Activated T-cell treated with anti-CD3 and anti-CD28 coated beads, Interleukin-2, amount 50 U/mL, for 72 hours (primary cell): Measurements from ENCODE around the gene IRF8. TPM values are rescaled to one million over a fixed set of nuclear protein-coding genes. Genes with fewer than 3 reads are reported as not detected.
A peak's percentile ranks its signal among the peaks of the same experiment; 100 is the strongest.

Experiments
- ATAC-seq, 2 donors: fragments of 150-1000 bp; cut with Tn5 transposase; replicated peaks in 1 of 2; 2 replicates each; pipeline ENCODE4 v1.10.0; 2021; ENCODE audit warnings: moderate library complexity in 2 of 2, mild to moderate bottlenecking in 1 of 2
- DNase-seq, 2 donors: peaks; one replicate each; pipeline ENCODE4 v3.0.0; 2021 to 2022; ENCODE audit warnings: mixed read lengths in 1 of 2
- H3K27ac Mint-ChIP-seq: one replicate; pipeline ENCODE4 v1.8.0; 2022; ENCODE audit warnings: mild to moderate bottlenecking, moderate library complexity, mixed read lengths
- H3K27me3 Mint-ChIP-seq: one replicate; pipeline ENCODE4 v1.8.0; 2022; ENCODE audit warnings: low read depth, mixed read lengths
- H3K36me3 Mint-ChIP-seq, 2 donors: one replicate each; pipeline ENCODE4 v1.8.0; 2022; ENCODE audit warnings: mixed read lengths in 2 of 2, mild to moderate bottlenecking in 1 of 2; ENCODE audit not compliant: insufficient read depth in 2 of 2
- H3K4me1 Mint-ChIP-seq: one replicate; pipeline ENCODE4 v1.8.0; 2022; ENCODE audit warnings: low read depth, mixed read lengths
- H3K4me3 Mint-ChIP-seq, 2 donors: one replicate each; pipeline ENCODE4 v1.8.0; 2022; ENCODE audit warnings: mild to moderate bottlenecking in 2 of 2, mixed read lengths in 2 of 2, moderate library complexity in 2 of 2
- H3K9me3 Mint-ChIP-seq, 2 donors: one replicate each; pipeline ENCODE4 v1.8.0; 2022; ENCODE audit warnings: mixed read lengths in 2 of 2
- total RNA-seq, 2 donors: library from RNA; stranded (reverse); gene quantifications; one replicate each; pipeline ENCODE4 v1.2.3, GENCODE V29; 2022

IRF8 gene
- total RNA-seq, 2 donors from 2014 or later = 46.8 to 52.4 TPM

- H3K4me3 Mint-ChIP-seq = no peak overlapping the region
- peaks cover 31% of the 10 kb centered on the region for H3K4me1 Mint-ChIP-seq
- peaks cover 24% of the 10 kb centered on the region for H3K27me3 Mint-ChIP-seq
- H3K27ac Mint-ChIP-seq = no peak overlapping the region
- H3K36me3 Mint-ChIP-seq = peaks cover 0 to 3% of the 10 kb centered on the region in 2 donors
- DNase-seq = no peak
- ATAC-seq = no peak
- peaks cover 5% of the 10 kb centered on the region in 2 donors for H3K9me3 Mint-ChIP-seq
These were observed 39.2 kb upstream of the IRF8 start for GRCh38 chr16:85859818-85860125.

GRCh38 chr16:85860413-85861094 is 38.4 kb upstream of the IRF8 start:
- ATAC-seq (peak in 1 of 2 donors; percentile 32), DNase-seq (no peak)
- Mint-ChIP-seq H3K4me1 (peaks cover 31% of the 10 kb centered on the region), H3K4me3 (no peak overlapping the region), H3K27ac (no peak overlapping the region), H3K27me3 (peaks cover 24% of the 10 kb centered on the region), H3K9me3 (peaks cover 5% of the 10 kb centered on the region in 2 donors), H3K36me3 (peaks cover 0 to 3% of the 10 kb centered on the region in 2 donors)

- DNase-seq = no peak
- no peak for ATAC-seq
- no peak overlapping the region for H3K4me3 Mint-ChIP-seq
- peaks cover 25% of the 10 kb centered on the region for H3K4me1 Mint-ChIP-seq
- peaks cover 2% of the 10 kb centered on the region in 2 donors for H3K9me3 Mint-ChIP-seq
- H3K27me3 Mint-ChIP-seq = peaks cover 24% of the 10 kb centered on the region
- no peak overlapping the region for H3K27ac Mint-ChIP-seq
- no peaks in the 10 kb centered on the region for H3K36me3 Mint-ChIP-seq
These were observed 37.7 kb upstream of the IRF8 start for GRCh38 chr16:85861095-85861825.

GRCh38 chr16:85862476-85863383 is 36.2 kb upstream of the IRF8 start:
- Mint-ChIP-seq H3K27ac (no peak overlapping the region), H3K4me1 (peaks cover 20% of the 10 kb centered on the region), H3K4me3 (no peak overlapping the region), H3K36me3 (no peaks in the 10 kb centered on the region), H3K9me3 (peaks cover 2% of the 10 kb centered on the region in 2 donors), H3K27me3 (peaks cover 25% of the 10 kb centered on the region)
- ATAC-seq (no peak), DNase-seq (no peak)

- Mint-ChIP-seq H3K4me3 (no peak overlapping the region), H3K36me3 (no peaks in the 10 kb centered on the region), H3K27me3 (peaks cover 29% of the 10 kb centered on the region), H3K4me1 (peaks cover 20% of the 10 kb centered on the region), H3K27ac (no peak overlapping the region), H3K9me3 (peaks cover 2% of the 10 kb centered on the region in 2 donors)
- ATAC-seq = no peak
- no peak for DNase-seq
These were observed 35.6 kb upstream of the IRF8 start for GRCh38 chr16:85863384-85863774.

GRCh38 chr16:85864965-85865364 is 34.0 kb upstream of the IRF8 start:
- DNase-seq (no peak), ATAC-seq (no peak)
- no peak overlapping the region for H3K4me3 Mint-ChIP-seq
- H3K27ac Mint-ChIP-seq = no peak overlapping the region
- H3K9me3 Mint-ChIP-seq = peaks cover 2% of the 10 kb centered on the region in 2 donors
- peaks cover 0 to 1% of the 10 kb centered on the region in 2 donors for H3K36me3 Mint-ChIP-seq
- peaks cover 25% of the 10 kb centered on the region for H3K4me1 Mint-ChIP-seq
- H3K27me3 Mint-ChIP-seq = peaks cover 24% of the 10 kb centered on the region

GRCh38 chr16:85867189-85867588 is 31.8 kb upstream of the IRF8 start:
- Mint-ChIP-seq H3K27ac (no peak overlapping the region), H3K27me3 (peaks cover 35% of the 10 kb centered on the region), H3K4me3 (no peak overlapping the region), H3K4me1 (peaks cover 34% of the 10 kb centered on the region), H3K9me3 (peaks cover 2% of the 10 kb centered on the region in 2 donors), H3K36me3 (peaks cover 0 to 3% of the 10 kb centered on the region in 2 donors)
- DNase-seq = no peak
- ATAC-seq = no peak

- Mint-ChIP-seq H3K4me1 (peaks cover 34% of the 10 kb centered on the region), H3K27me3 (peaks cover 44% of the 10 kb centered on the region), H3K4me3 (no peak overlapping the region), H3K36me3 (peaks cover 0 to 3% of the 10 kb centered on the region in 2 donors), H3K9me3 (peaks cover 2% of the 10 kb centered on the region in 2 donors), H3K27ac (no peak overlapping the region)
- DNase-seq (no peak), ATAC-seq (no peak)
These were observed 30.5 kb upstream of the IRF8 start for GRCh38 chr16:85868495-85868894.

- Mint-ChIP-seq H3K4me1 (peaks cover 34% of the 10 kb centered on the region), H3K27me3 (peaks cover 44% of the 10 kb centered on the region), H3K9me3 (no peaks in the 10 kb centered on the region), H3K4me3 (no peak overlapping the region), H3K36me3 (peaks cover 0 to 3% of the 10 kb centered on the region in 2 donors), H3K27ac (no peak overlapping the region)
- ATAC-seq (no peak), DNase-seq (no peak)
These were observed 29.8 kb upstream of the IRF8 start for GRCh38 chr16:85869206-85869605.

GRCh38 chr16:85869785-85870558 is 29.0 kb upstream of the IRF8 start:
- Mint-ChIP-seq H3K9me3 (no peaks in the 10 kb centered on the region), H3K36me3 (peaks cover 0 to 3% of the 10 kb centered on the region in 2 donors), H3K27ac (no peak overlapping the region), H3K27me3 (peaks cover 50% of the 10 kb centered on the region), H3K4me1 (peaks cover 34% of the 10 kb centered on the region), H3K4me3 (peak overlapping the region in 1 of 2 donors; percentile 33)
- ATAC-seq (no peak), DNase-seq (no peak)

- Mint-ChIP-seq H3K27ac (no peak overlapping the region), H3K27me3 (peaks cover 68% of the 10 kb centered on the region), H3K4me1 (peaks cover 34% of the 10 kb centered on the region), H3K4me3 (peak overlapping the region in 1 of 2 donors; percentile 61), H3K9me3 (peaks cover 0 to 2% of the 10 kb centered on the region in 2 donors), H3K36me3 (peaks cover 0 to 4% of the 10 kb centered on the region in 2 donors)
- ATAC-seq (no peak), DNase-seq (no peak)
These were observed 27.2 kb upstream of the IRF8 start for GRCh38 chr16:85871756-85872155.

- no peak overlapping the region for H3K27ac Mint-ChIP-seq
- ATAC-seq (no peak), DNase-seq (no peak)
- peaks cover 0 to 2% of the 10 kb centered on the region in 2 donors for H3K9me3 Mint-ChIP-seq
- peaks cover 3 to 6% of the 10 kb centered on the region in 2 donors for H3K36me3 Mint-ChIP-seq
- no peak overlapping the region for H3K4me3 Mint-ChIP-seq
- peaks cover 34% of the 10 kb centered on the region for H3K4me1 Mint-ChIP-seq
- H3K27me3 Mint-ChIP-seq = peaks cover 72% of the 10 kb centered on the region
These were observed 26.2 kb upstream of the IRF8 start for GRCh38 chr16:85872734-85873133.
